SK-N-MC (cell line): ENCODE measurements around the gene TBC1D13.

Experiments used
- EZH2 ChIP-seq: fragments of 200-600 bp; sonication (generic); IDR thresholded peaks from one replicate; pipeline ENCODE4 v1.6.1; 2017; ENCODE audit warnings: antibody characterized with exemption
- FOXP2 ChIP-seq: optimal IDR thresholded peaks from 2 replicates; pipeline ENCODE3; 2011; ENCODE audit warnings: mild to moderate bottlenecking, moderate library complexity; ENCODE audit not compliant: insufficient read depth; ENCODE audit errors: extremely low read length, control extremely low read depth
- POLR2AphosphoS5 ChIP-seq: IDR thresholded peaks from 2 replicates; pipeline ENCODE4 v1.6.1; 2012; ENCODE audit warnings: mild to moderate bottlenecking, low read depth, low read length, borderline replicate concordance

DNA sequence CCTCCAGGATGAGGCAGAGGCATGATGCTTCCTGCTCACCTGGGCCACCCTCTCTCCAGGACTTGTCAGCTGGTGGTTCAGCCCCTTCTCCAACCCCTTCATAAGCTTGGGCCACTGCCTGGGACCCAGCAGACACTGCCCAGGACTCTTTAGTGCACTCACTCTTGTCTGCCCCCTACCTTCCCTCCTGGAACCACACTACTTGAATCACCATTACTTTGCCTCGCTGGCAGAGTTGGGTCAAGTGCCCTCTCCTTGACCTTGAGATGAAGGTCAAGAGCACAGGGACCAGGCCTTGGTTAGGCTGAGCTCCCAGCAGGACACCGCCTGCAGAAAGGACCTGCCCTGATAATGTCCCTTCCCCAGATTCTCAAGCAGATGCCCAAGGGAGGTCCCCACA lies 22.8 kb downstream of the TBC1D13 start:
- TF ChIP-seq POLR2AphosphoS5 (no peak), EZH2 (no peak), FOXP2 (no peak)
